ENCODE data around the gene WDR7.

The WDR7 gene

DNA sequence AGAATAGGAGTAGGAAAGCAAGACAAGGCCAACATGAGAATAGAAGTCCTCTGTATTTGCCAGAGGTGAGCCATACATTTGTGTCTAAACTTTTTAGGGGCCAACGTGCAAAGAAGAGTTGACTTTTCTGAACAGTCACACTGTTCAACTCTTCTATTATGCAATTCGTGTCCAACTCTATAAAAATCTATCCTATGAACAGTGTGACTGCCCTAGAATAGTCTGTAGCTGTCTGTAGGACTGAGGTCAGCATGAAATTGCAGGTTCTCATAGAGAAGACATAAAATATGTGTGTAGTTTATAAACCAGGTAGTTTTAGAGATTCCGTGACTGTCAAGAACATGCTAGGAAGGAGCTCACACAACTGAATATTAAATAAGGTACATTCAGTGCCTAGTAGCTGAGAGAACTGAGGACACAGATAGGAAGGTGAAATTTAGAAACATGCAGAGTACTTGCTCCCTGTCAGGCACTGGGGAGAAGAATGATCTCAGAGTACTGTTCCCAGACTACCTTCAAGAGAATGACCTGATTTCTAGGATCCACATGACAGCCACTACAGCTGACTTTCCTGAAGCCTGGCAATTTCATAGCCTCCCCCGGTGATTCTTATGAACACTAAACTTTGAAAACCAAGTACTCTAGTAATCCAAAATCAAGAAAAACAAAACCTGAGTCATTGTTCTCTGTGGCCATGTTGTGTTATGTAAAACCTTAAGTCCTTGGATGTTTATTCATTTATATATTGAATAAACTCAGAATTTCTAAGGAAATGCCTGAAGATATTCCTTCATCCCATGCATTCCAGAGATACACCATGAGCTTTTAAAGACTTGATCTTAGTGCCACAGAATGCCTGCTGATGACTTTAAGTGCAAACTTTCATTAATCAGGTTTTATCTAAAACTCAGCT lies 294.3 kb downstream of the WDR7 start:
- no peak overlapping the region for H3K4me3 ChIP-seq (ENCODE audit: low read depth, low read length)
- peak; percentile 6 for DNase-seq (ENCODE audit: low read depth)
- TF ChIP-seq, protein P1, sequence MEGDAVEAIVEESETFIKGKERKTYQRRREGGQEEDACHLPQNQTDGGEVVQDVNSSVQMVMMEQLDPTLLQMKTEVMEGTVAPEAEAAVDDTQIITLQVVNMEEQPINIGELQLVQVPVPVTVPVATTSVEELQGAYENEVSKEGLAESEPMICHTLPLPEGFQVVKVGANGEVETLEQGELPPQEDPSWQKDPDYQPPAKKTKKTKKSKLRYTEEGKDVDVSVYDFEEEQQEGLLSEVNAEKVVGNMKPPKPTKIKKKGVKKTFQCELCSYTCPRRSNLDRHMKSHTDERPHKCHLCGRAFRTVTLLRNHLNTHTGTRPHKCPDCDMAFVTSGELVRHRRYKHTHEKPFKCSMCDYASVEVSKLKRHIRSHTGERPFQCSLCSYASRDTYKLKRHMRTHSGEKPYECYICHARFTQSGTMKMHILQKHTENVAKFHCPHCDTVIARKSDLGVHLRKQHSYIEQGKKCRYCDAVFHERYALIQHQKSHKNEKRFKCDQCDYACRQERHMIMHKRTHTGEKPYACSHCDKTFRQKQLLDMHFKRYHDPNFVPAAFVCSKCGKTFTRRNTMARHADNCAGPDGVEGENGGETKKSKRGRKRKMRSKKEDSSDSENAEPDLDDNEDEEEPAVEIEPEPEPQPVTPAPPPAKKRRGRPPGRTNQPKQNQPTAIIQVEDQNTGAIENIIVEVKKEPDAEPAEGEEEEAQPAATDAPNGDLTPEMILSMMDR (conservative IDR thresholded peaks at IDR 0.05; ENCODE audit: low read depth, low read length) = no peak

DNA sequence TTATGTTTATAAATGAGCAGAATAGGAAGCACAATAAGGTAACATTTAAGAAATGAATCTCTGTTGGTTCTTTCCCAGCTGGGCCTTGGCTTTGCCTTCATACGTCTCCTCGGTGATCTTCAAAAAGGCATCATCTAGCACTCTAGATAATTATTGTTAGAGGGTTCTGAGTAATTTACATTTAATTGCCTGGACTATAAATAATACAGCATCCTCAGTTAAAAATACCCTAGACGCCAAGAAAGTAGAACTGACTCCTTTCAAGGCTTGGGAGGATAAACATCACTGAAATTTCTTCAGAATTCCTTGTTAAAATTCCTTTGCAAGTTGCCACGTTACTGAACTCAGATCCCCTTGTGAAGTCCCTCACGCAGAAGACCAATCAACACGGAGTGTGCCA lies 296.1 kb downstream of the WDR7 start:
- no peak overlapping the region for H3K4me3 ChIP-seq (ENCODE audit: low read depth, low read length)
- TF ChIP-seq, protein P1 (conservative IDR thresholded peaks at IDR 0.05; ENCODE audit: low read depth, low read length) = no peak
- no peak for DNase-seq (ENCODE audit: low read depth)

GRCh38 chr18:56952026-56952425 lies 300.9 kb downstream of the WDR7 start:
- TF ChIP-seq, protein P1 (conservative IDR thresholded peaks at IDR 0.05; ENCODE audit: low read depth, low read length) = no peak
- DNase-seq (ENCODE audit: low read depth) = no peak
- H3K4me3 ChIP-seq (ENCODE audit: low read depth, low read length) = no peak overlapping the region

GRCh38 chr18:56953428-56954198 lies 302.5 kb downstream of the WDR7 start:
- H3K4me3 ChIP-seq (ENCODE audit: low read depth, low read length) = no peak overlapping the region
- DNase-seq (ENCODE audit: low read depth) = no peak
- TF ChIP-seq, protein P1 (conservative IDR thresholded peaks at IDR 0.05; ENCODE audit: low read depth, low read length) = no peak

GRCh38 chr18:56955490-56955889 lies 304.3 kb downstream of the WDR7 start:
- TF ChIP-seq, protein P1 (conservative IDR thresholded peaks at IDR 0.05; ENCODE audit: low read depth, low read length) = no peak
- no peak overlapping the region for H3K4me3 ChIP-seq (ENCODE audit: low read depth, low read length)
- no peak for DNase-seq (ENCODE audit: low read depth)

GRCh38 chr18:56959120-56959519 lies 308.0 kb downstream of the WDR7 start:
- no peak for DNase-seq (ENCODE audit: low read depth)
- H3K4me3 ChIP-seq (ENCODE audit: low read depth, low read length) = no peak overlapping the region
- TF ChIP-seq, protein P1 (conservative IDR thresholded peaks at IDR 0.05; ENCODE audit: low read depth, low read length) = no peak

Measured in choroid plexus epithelial cell (primary cell).